Amniotic epithelial cell (primary cell): ENCODE data around the gene BCL2L11.

ENCODE experiments used
- DNase-seq: peaks from one replicate; pipeline ENCODE4 v3.0.0-alpha.2; 2010; ENCODE audit warnings: low read depth

BCL2L11 gene

DNA sequence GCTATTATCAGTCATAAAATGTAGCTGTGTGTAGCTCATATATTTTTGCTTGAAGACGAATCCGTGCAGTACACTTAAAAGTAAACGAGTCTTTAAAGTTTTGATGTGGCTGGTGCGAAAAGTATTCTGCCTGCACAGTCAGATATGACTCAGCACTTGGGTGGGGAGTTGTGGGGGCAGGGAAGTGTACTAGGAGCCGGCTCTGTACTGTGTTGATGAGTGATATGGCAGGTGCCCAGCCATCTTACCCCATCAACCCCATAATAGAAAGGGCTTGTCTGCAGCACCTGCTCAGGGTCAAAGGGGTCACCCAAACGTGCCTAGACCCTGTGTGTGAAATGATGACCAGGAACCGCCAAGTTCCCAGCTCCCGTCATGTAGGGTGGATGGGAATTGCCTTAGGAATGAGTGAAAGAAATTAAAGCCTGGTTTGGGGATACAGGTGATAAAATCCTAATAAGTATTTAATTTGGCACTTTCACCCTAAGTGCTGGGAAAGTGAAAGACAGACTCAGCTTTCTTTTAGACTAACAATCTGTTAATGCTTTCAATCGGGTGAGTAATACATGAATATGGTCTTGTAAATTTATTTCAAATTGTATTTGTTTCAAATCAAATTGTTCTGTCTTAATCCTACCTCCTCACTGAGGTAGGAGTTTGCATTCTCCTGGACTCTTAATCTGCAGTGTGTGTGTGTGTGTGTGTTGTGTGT lies 48.0 kb downstream of the BCL2L11 start:
- DNase-seq: peak; percentile 80

DNA sequence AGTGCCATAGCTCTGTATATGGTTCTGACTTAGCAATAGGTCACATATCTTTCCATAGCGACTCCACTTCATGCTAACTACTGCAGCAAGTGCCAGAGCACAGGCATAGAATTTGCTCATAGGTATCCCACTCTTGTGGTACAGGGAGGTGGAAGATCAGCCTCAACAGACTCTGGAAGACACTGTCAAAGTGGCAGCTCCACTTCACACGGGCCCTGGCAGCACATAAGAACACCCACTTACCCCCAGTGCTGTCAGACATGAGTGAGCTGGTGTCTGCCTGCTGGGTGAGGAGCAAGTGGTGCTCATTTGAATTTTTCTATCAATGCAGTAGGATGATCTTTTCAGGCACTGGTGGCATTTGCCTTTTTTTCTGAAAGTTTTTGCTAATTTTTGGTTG lies 48.6 kb downstream of the BCL2L11 start:
- DNase-seq: no peak

DNA sequence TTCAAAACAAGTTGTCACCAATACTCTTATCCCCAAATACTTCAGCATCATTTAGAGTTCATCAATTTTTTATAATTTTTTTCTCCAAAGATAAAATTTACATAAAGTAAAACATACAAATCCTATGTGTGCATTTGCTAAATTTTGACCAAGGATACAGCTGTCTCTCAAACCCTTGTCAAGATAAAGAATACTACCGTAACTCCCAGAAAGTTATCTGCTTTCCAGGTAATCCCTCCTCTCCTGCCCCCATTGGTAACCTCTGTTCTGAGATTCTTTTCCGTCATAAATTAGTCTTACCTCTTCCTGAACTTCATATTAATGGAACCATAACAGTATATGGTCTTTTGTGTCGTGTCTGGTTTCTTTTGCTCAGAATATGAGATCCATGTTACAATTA lies 49.2 kb downstream of the BCL2L11 start:
- no peak for DNase-seq

DNA sequence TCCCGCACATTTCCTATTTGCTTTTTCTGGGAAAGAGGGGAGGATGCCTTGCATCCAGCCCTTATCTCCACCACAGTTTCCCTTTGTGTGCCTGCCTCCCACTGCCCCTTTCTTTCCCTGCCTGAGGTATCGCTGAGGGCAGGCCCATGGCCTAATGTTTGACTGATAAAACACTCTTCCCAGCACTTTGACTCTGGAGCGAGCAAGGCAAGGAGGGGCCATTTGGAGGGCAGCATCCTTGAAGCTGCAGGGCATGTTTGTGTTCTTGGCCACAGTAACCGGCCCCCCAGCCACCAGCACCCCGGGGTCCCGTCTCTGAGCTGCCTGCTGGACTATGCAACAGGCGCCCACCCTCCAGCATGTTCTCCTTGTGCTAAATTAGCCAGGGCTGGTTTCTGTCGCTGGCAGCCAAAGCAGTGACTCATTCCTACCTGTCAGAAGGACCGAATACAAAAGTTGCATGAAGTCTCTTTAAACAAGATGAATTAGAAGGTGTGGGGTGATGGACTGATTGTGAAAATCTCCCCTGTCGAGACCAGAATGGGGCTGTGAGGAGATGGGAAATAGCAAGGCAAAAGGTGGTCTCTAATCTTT lies 50.7 kb downstream of the BCL2L11 start:
- no peak for DNase-seq

DNA sequence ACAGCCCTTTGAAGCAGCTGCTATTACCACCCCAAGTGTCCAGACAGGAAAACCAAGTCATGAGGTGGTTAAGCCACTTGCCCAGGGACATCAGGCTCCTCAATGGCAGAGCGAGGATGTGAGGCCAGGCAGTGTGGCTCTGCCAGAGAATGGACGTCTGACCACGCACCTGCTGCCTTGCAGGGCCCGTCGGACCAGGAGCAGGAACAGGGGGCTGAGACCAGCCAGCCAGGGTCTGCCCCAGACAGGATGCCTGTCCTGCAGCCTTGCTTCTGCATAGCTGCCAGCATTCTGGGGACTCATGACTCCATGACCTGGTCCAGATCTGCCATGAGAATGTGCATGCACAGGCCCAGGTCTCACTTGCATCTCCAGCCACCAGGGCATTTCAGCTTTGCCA lies 52.0 kb downstream of the BCL2L11 start:
- DNase-seq: no peak

DNA sequence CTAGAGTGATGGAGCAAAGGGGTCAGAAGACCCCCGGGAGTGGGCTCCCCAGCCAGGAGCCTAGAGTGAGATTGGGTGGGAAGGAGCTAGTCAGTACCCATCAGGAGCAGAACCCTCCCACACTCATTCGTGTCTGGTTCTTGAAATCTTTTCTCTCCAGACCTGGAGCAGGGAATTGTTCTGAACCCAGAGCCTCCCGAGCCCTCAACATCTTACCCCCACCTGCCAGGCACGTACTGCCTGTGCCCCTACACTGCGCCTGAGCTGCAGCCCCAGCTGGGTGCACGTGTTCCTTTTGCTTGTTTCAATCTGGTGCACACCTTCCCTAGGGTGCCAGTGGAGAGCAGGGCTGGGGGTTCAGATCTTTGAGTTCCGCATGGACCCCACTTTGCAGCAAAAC lies 52.6 kb downstream of the BCL2L11 start:
- no peak for DNase-seq

DNA sequence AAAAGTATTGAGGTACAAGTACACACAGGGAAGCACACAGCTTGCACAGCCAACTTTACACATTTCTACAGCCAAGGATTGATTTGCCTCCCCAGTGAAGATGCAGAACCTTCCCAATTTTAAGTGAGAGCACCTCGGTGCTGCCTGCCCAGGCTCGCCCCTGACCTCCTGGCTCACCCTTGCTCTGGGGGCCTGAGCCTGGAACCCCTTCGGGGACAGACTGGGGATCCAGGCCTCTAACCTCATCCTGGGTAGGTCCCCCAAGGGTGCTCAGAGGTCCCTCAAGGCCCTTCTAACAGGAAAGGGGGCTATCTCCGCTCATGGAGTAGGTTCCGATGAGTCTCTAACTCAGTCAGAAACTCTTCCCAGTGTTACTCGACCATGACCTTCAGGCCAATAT lies 53.1 kb downstream of the BCL2L11 start:
- DNase-seq: no peak

DNA sequence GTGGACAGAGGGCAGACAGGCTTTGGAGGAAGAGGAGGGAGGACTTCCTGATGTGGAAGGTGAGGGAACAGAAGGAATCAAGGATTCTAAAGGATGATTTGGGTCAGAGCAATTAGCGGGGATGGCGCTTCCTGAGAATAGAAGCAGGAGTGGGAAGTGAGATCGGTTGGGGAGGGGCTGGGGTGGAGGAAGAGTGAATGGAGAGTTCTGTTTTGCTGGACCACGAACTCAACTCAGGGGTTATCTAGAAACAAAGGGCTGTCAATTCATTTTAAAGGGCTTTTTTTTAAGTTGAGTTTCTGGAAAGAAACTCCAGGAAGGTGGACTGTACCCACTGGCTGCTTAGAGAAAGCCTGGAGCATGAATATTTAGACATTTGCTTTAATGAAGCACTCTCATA lies 54.9 kb downstream of the BCL2L11 start:
- DNase-seq: no peak

DNA sequence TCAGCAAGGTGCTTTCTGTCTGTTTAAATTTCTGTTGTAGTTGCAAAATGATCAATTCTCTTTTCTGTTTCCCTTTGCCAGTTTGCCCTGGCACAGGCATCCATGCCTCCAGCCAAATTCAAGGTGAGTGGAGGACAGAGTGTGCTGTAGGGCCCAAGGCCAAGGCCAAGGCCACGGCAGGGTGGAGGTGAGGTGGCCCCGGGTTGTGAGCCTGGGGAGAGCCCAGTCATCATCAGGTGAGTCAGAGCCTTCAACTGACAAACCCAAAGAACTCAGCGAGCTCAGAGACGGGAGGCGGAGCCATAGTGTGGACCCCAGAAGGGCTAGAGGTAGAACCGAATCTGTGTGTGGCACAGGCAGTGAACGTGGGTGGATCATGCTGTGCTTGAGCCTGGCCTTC lies 55.7 kb downstream of the BCL2L11 start:
- DNase-seq: no peak

DNA sequence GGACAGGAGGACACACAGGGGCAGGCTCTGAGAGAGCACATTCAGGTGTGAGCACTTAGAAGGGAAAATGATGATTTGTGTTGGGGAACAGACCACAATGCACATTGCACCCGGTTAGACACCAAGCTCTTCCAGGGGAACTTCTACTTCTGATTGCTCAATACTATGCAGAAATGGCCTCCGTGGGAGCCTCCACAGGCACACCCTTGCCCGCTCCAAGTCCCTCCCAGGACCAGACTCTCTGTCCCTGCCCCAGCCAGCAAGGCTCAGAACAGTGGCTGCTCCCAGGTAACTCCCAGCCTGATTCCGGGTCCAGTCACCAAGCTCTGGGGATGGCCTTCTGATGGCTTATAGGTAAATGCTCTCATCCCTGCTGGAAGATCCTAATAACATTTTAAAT lies 56.2 kb downstream of the BCL2L11 start:
- no peak for DNase-seq

DNA sequence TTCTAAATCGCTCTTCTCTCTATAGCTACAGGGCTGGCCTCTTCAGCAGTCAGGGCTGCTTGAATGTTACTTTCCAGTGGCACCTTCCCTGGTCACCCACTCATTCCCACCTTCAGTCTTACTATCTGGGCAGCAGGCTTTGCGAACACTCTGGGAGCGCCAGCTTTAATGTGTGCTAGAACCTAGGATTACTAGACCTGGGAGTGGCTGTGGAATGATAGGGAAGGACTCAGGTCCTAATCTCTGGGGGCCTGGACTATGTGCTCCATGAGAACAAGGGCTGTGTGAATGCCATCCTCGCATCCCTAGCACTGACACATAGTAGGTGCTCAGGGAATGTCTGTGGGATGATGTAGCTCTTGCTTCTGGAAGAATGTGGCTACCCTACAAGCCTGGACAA lies 57.6 kb downstream of the BCL2L11 start:
- no peak for DNase-seq

DNA sequence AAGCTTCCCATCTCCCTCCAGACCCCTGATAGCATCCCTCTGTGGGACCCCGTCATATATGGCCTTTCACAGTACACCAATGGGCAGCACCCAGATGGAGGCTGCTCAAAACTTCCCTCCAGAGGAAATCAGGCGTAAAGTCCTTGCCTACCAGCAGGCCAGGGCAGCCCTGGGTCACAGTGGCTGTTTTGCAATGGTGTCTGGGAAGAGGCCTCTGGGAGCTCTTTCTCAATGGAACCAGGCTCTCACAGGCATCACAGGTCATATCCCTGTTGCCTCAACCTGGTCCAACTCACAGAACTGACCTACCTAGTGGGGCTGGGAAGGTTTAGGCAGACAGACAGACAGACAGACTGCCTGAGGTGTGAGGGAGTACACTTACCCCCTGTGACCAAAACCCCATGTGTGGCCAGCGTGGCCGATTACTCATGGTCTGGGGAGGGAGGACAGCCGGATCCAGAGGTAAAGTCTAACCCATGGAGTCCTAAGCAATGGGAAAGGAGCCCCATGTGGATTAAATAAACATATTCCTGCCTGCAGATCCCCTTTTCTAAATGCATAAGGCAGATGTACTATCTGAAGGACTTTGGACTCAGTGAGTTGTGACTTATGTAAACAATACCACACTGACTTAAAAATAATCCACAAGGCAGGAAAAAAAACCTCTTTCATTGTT lies 58.2 kb downstream of the BCL2L11 start:
- DNase-seq: peak; percentile 69

DNA sequence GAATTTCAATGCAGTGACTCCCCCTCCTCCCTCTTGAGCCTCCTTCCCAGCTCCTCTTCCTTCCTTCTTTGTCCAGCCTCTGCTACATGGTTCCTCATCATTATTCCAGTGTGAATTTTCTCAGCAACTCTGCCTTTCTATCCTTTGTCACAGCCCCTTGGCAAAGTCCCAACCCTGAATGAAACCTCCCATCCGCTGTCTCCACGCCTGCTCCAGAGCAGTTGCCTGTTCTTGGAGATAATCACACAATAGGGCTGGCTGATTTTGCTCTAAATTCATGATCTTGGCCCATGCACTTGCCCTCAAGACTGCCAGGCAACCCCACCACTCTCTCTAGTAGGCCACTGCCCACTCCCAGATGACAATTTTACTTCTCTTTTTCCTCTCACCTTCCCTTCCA lies 61.4 kb downstream of the BCL2L11 start:
- no peak for DNase-seq

DNA sequence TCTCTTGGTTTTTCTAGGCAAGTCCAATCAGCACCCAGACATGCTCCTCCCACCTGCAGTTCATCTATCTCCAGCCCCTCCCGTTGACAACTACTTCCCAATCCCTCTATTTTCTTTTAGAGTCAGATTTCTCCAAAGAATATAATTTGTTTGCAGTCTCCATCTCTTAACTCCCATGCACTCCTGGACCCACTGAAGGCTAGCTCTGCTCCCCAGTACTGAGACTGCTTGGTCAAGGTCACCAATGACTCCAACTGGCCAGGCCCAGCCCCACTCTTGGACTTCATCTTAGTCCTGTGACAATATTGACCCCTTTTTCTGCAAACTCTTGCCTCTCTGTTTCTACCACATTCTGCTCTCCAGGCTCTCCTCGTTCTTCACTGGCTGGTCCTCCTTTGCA lies 62.0 kb downstream of the BCL2L11 start:
- DNase-seq: no peak

DNA sequence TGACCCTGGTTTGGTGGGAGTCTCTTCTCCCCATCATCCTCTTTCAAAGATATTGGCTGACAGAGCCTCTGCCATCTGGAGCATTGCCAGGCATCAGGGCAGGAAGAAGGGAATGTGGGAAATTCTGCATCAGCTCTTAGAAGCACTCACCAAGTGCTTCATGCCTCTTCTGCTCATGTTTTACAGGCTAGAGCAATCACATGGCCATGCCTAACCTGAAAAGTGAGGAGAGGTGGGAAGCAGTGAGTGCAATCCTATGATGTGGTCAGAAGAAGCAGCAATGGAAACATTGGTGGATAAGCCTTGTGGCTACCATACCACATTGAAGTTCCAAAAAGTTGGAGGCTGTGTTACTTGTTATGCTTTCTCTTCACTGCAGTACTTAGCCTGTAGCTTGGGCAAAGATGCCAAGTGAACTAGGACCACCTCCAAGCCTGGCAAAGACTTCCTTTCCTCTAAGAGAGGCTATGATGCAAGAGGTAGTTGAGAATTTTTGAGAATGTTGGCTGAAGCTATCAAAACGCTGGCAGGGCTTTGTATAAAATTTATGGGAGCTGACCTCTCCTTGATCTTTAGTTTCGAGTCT lies 64.1 kb downstream of the BCL2L11 start:
- DNase-seq: no peak

DNA sequence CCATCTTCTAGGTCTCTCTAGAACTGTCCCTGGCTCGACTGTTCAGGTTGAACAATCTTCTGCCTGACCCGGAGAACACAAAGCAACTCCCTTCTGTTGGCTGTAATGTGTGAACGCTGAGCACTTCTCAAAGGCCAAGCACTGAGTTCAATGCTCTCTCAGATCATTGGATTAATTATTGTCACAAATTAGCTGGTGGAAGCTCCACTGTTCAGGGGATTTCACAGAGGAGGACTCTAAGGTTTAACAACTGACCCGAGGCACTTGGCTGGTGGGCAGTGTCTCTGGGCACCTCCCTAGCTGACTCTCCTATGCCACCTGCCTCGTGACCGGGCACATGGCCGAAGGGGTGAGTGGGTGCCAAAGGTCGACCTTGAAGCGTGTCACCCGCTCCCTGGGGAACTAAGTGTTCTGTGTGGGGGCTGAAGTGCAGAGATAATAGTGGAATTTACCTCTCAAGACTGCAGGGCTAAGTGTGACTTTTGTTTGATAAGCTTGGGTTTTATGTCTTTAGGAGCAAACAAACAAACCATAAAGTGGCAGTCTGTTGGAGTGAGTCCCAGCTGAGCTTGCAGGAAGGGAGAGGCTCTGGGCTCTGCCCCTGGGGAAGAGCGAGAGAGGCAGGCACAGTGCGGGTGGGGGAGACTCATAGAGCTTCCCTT lies 64.8 kb downstream of the BCL2L11 start:
- DNase-seq: no peak

DNA sequence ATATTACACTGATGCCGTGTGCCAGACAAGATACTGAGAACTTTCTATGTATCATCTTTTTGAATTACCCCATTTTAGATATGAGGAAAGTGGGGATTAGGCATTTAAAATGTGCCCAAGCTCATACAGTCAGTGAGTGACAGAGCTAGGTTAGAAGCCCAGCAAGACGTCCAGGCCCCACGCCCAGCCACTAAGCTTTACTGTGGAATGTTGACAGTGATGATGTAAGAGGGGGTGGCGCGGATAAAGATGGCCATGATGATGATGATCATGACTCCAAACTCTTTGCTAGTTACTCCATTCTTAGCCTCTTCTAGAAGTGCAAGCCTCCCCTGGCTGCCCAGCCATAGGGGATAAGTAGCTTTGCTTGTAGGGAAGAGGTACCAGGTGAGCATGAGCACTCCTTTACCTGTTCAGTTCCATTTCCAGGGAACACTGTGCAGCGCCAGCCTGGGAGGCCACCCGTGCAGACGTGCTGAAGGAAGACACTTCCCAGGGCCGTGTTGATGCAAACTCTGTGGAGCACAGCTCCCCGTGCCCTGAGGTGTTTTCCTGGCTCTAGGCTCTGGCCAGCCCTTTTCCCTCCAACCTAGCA lies 65.5 kb downstream of the BCL2L11 start:
- no peak for DNase-seq

DNA sequence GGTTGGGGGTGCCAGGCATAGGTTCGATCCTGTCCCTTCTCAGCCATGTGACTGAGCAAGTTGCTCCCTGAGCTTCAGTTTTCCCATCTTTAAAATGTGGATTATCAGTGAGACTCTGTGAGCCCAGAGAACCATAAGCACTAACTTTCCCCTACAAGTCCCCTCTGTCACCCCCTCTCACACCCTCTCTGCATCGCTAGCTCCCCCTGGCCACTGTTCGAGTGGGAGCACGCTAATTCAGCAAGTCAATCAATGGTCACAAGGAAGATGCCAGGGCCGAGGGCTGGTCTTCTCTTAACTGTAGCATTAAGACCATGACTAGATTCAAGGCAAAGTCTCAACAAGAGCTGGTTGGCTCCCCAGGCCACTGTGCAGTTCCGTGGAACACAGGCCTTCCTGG lies 66.2 kb downstream of the BCL2L11 start:
- DNase-seq: no peak

DNA sequence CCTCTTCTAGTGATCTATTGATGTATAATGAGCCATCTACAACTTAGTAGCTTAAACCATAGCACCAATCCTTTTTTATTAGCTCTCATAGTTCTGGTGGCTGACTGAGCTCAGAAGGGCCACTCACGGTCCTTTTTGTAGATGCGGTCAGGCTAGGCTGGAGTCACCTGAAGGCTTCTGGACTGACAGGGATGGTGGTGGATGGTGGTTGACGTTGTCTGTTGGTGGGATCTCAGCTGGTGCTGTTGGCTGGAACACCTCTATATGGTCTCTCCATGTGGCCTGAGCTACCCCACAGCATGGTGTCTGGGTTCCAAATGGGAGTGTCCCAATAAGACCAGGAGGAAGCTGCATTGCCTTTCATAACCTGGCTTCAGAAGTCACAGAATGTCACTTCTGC lies 68.0 kb downstream of the BCL2L11 start:
- no peak for DNase-seq

DNA sequence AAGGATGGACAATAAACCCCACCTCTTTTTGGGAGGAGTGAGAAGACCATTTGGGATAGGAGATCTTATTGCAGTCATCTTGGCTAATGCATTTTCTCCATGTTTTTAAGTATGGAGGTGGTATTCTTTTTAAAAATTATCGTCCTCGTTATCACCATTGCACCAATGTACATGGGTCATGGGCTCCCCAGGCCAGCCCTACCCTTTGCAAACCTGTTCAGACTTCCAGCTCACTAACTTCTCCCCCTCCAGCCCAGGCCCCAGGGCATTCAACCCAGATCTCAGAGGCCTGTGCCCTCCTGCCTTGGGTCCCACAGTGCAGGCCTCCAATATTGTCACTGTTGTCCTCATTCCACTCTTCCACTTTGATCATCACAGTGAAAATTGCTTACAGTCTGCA lies 68.4 kb downstream of the BCL2L11 start:
- no peak for DNase-seq

DNA sequence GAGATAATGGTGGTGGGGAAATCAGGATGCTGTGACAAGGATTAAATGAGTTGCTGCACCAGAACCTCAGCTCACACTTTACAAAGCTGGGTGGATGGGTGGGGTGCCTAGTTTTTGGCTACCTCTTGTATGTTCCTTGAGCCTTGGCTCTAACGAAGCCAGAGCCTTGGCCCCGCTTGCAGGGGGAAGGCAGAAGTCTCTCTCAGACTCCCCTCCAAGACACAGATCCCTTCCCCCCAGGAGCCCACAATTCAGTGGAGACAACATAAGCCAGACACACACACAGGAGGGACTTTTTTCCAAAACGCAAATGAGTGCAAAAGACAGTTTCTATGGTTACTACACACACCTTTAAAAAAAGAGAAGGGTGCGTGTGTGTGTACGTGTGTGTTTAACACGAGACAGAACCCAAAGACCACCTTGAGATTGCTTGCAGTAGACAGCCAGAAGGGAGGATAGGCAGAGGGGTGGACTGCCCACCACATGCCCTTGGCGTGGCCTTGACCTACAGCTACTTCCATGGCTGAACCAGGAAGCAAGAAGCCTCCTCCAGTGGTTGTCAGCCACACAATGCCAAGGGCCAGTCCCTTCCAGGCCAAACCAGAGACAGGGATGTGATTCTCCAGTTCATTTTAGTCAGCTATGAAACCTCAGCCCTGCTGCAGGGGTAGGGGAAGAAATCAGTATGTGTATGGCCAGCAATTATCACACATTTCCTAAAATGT lies 70.3 kb downstream of the BCL2L11 start:
- DNase-seq: no peak

DNA sequence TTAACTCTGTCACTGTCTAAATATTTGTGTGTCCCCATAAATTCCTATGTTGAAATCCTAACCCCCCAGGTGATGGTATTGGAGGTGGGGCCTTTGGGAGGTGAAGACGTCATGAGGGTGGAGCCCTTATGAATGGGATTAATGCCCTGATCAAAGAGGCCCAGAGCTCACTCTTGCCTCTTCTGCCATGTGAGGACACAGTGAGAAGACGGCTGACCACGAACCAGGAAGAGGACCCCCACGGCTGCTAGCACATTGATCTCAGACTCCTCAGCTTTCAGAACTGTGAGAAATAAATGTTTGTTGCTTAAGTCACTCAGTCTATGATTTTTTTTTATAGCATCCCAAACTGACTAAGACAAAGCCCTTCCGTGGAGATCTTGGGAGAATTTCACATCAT lies 71.2 kb downstream of the BCL2L11 start:
- DNase-seq: no peak
